ENCODE results near the gene HRK. TPM values are rescaled to one million over a fixed set of nuclear protein-coding genes. Genes with fewer than 3 reads are reported as not detected.

Gene HRK
- total RNA-seq, 1 experiment from 2014 or later = 2.6 TPM

DNA sequence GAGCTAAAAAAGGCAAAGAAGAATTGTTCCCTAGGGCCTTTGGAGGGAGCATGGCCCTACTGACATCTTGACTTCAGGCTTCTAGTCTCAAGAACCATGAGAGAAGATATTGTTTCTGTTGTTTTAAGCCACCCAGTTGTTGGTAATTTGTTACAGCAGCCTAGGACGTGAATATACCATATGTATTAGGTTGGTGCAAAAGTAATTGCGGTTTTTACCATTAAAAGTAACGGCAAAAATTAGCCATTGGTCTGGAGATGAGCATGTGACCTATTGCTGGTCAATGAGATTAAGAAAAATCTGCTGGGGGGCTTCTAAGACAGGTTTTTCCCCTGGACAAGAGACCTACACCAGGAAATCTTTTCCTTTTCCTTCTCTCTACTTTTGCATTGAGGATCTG lies 9.8 kb upstream of the HRK start:
- H3K36me3 Mint-ChIP-seq (ENCODE audit: insufficient read depth in 1 of 3, low read depth in 3 of 3) = no peaks in the 10 kb centered on the region
- Histone ChIP-seq H3K23me2 (ENCODE audit: insufficient read length, low read depth, low read length, poor library complexity, severe bottlenecking) (no peaks in the 10 kb centered on the region), H3K18ac (ENCODE audit: insufficient read length, low read depth, low read length) (no peak overlapping the region), H3K79me1 (ENCODE audit: insufficient read depth, low read depth, low read length, poor library complexity, severe bottlenecking) (no peaks in the 10 kb centered on the region), H3K79me2 (ENCODE audit: insufficient read depth, low read length) (no peaks in the 10 kb centered on the region), H3K23ac (ENCODE audit: insufficient read length, low read depth, low read length) (no peak overlapping the region), H3K14ac (ENCODE audit: insufficient read depth, low read length) (no peak overlapping the region), H4K20me1 (ENCODE audit: control insufficient read depth, insufficient read depth, insufficient read length) (no peaks in the 10 kb centered on the region), H3K4ac (ENCODE audit: low read depth, low read length) (no peak overlapping the region), H2BK15ac (ENCODE audit: low read depth, low read length) (no peak overlapping the region), H3K9me3 (ENCODE audit: control insufficient read depth, low read depth, low read length) (no peaks in the 10 kb centered on the region), H3K27ac (ENCODE audit: insufficient read length, low read depth, low read length) (no peak overlapping the region), H3K27me3 (ENCODE audit: insufficient read depth, low read length) (no peaks in the 10 kb centered on the region), H2BK5ac (ENCODE audit: insufficient read length, low read length) (no peak overlapping the region), H3K4me1 (ENCODE audit: insufficient read depth, low read length) (no peaks in the 10 kb centered on the region), H2AFZ (ENCODE audit: low read length) (no peak overlapping the region), H2AK5ac (ENCODE audit: insufficient read length, low read length) (no peak overlapping the region), H4K5ac (ENCODE audit: insufficient read length, low read depth, low read length) (no peak overlapping the region), H2BK12ac (ENCODE audit: insufficient read length, low read depth, low read length) (no peak overlapping the region), H4K91ac (ENCODE audit: insufficient read length, low read depth, low read length) (no peak overlapping the region), H3T11ph (ENCODE audit: low read length) (no peak overlapping the region), H2BK120ac (ENCODE audit: low read depth, low read length, poor library complexity, severe bottlenecking) (no peak overlapping the region), H3K56ac (ENCODE audit: insufficient read length, low read depth, low read length) (no peak overlapping the region), H3K9ac (ENCODE audit: extremely low read depth, insufficient read length, low read length) (no peak overlapping the region), H3K4me2 (ENCODE audit: insufficient read depth, insufficient read length, low read length) (no peak overlapping the region), H2BK20ac (ENCODE audit: low read depth, low read length, poor library complexity, severe bottlenecking) (no peak overlapping the region), H4K8ac (replicated peaks; ENCODE audit: insufficient read length, low read depth, low read length) (no peak overlapping the region)
- peaks cover 2 to 3% of the 10 kb centered on the region in 2 experiments; a peak in 2 of 4 replicates for H3K4me1 Mint-ChIP-seq
- H3K4me3 Mint-ChIP-seq = no peak overlapping the region
- H3K27me3 Mint-ChIP-seq (ENCODE audit: low read depth) = peaks cover 32% of the 10 kb centered on the region
- H3K9me3 Mint-ChIP-seq = no peaks in the 10 kb centered on the region
- WGBS (ENCODE audit: extremely low coverage, insufficient read length, low lambda C conversion rate) = no CpG with 5 or more reads among the region's 3 CpGs
- no peak for DNase-seq
- H3K27ac Mint-ChIP-seq = no peak overlapping the region
- TF ChIP-seq, protein P1, sequence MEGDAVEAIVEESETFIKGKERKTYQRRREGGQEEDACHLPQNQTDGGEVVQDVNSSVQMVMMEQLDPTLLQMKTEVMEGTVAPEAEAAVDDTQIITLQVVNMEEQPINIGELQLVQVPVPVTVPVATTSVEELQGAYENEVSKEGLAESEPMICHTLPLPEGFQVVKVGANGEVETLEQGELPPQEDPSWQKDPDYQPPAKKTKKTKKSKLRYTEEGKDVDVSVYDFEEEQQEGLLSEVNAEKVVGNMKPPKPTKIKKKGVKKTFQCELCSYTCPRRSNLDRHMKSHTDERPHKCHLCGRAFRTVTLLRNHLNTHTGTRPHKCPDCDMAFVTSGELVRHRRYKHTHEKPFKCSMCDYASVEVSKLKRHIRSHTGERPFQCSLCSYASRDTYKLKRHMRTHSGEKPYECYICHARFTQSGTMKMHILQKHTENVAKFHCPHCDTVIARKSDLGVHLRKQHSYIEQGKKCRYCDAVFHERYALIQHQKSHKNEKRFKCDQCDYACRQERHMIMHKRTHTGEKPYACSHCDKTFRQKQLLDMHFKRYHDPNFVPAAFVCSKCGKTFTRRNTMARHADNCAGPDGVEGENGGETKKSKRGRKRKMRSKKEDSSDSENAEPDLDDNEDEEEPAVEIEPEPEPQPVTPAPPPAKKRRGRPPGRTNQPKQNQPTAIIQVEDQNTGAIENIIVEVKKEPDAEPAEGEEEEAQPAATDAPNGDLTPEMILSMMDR (conservative IDR thresholded peaks at IDR 0.05) = no peak
